ENCODE measurements around the gene WIZ.
"Not testable (repeated sequence)": the region's sequence is repeated elsewhere in the genome, so short reads cannot be mapped to it uniquely, and the experiment has no call there.

WIZ gene

GRCh38 chr19:15397236-15397635, 52.5 kb downstream of the WIZ start:
- no peaks in the 10 kb centered on the region for H3K4me1 Mint-ChIP-seq
- TF ChIP-seq, protein P1, sequence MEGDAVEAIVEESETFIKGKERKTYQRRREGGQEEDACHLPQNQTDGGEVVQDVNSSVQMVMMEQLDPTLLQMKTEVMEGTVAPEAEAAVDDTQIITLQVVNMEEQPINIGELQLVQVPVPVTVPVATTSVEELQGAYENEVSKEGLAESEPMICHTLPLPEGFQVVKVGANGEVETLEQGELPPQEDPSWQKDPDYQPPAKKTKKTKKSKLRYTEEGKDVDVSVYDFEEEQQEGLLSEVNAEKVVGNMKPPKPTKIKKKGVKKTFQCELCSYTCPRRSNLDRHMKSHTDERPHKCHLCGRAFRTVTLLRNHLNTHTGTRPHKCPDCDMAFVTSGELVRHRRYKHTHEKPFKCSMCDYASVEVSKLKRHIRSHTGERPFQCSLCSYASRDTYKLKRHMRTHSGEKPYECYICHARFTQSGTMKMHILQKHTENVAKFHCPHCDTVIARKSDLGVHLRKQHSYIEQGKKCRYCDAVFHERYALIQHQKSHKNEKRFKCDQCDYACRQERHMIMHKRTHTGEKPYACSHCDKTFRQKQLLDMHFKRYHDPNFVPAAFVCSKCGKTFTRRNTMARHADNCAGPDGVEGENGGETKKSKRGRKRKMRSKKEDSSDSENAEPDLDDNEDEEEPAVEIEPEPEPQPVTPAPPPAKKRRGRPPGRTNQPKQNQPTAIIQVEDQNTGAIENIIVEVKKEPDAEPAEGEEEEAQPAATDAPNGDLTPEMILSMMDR (IDR thresholded peaks at IDR 0.05), result no peak
- H3K9me3 Mint-ChIP-seq, result no peaks in the 10 kb centered on the region
- peaks cover 62% of the 10 kb centered on the region for H3K36me3 Mint-ChIP-seq (ENCODE audit: low read depth)
- no peak for DNase-seq
- no peaks in the 10 kb centered on the region for H3K27me3 Mint-ChIP-seq (ENCODE audit: low read depth, poor library complexity)
- H3K27ac Mint-ChIP-seq, result peak overlapping the region; percentile 81
- H3K4me3 Mint-ChIP-seq, result no peak overlapping the region

GRCh38 chr19:15396436-15396835, 53.3 kb downstream of the WIZ start:
- peaks cover 62% of the 10 kb centered on the region for H3K36me3 Mint-ChIP-seq (ENCODE audit: low read depth)
- H3K4me1 Mint-ChIP-seq, result no peaks in the 10 kb centered on the region
- no peak overlapping the region for H3K4me3 Mint-ChIP-seq
- H3K27ac Mint-ChIP-seq, result peak overlapping the region; percentile 46
- H3K9me3 Mint-ChIP-seq, result no peaks in the 10 kb centered on the region
- no peak for DNase-seq
- TF ChIP-seq, protein P1 (IDR thresholded peaks at IDR 0.05), result no peak
- H3K27me3 Mint-ChIP-seq (ENCODE audit: low read depth, poor library complexity), result no peaks in the 10 kb centered on the region

DNA sequence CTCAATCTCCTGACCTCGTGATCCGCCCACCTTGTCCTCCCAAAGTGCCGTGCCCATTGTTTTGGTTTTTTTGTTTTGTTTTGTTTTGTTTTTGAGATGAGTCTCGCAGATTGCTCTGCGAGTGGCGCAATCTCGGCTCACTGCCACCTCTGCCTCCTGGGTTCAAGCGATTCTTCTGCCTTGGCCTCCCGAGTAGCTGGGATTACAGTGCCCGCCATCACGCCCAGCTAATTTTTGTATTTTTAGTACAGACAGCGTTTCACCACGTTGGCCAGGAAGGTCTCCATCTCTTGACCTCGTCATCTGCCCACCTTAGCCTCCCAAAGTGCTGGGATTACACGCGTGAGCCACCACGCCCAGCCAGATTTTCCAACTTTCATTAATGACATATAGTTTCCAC, 54.5 kb downstream of the WIZ start:
- H3K27me3 Mint-ChIP-seq (ENCODE audit: low read depth, poor library complexity); H3K9me3 Mint-ChIP-seq; H3K4me3 Mint-ChIP-seq; DNase-seq; H3K4me1 Mint-ChIP-seq; H3K27ac Mint-ChIP-seq: not testable (repeated sequence)
- H3K36me3 Mint-ChIP-seq (ENCODE audit: low read depth), result peaks cover 61% of the 10 kb centered on the region

DNA sequence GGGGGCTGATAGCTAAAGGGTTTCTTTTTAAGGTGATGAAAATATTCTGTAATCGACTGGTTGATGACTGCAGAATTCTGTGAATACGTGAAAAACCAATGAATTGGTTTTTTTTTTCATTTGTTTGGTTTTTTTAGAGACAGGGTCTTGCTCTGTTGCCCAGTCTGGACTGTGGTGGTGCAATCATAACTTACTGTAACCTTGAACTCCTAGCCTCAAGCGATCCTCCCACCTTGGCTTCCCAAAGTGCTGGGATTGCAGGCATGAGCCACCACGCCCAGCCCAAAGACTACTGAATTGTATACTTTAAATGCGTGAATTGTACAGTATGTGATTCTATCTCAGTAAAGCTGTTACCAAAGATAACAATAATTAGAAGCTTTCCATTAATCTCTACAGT, 55.3 kb downstream of the WIZ start:
- H3K4me3 Mint-ChIP-seq, result no peak overlapping the region
- no peaks in the 10 kb centered on the region for H3K4me1 Mint-ChIP-seq
- DNase-seq, result no peak
- H3K9me3 Mint-ChIP-seq, result no peaks in the 10 kb centered on the region
- H3K36me3 Mint-ChIP-seq (ENCODE audit: low read depth), result peaks cover 68% of the 10 kb centered on the region
- TF ChIP-seq, protein P1 (IDR thresholded peaks at IDR 0.05), result no peak
- H3K27ac Mint-ChIP-seq, result no peak overlapping the region
- H3K27me3 Mint-ChIP-seq (ENCODE audit: low read depth, poor library complexity), result no peaks in the 10 kb centered on the region

DNA sequence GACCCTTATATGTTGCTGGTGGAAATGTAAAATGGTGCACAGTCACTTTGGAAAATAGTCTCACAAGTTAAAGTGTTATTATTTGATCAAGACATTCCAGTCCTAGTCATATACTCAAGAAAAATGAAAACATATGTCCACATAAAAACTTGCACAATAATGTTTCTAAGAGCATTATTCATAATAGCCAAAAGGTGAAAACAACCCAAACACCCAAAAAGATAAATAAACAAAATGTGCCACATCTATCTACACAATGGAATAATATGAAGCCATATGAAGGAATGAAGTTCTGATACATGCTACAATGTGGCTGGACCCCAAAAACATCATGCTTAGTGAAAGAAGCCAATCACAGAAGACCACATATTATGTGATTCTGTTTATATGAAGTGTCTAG, 55.8 kb downstream of the WIZ start:
- Mint-ChIP-seq H3K4me1 (no peaks in the 10 kb centered on the region), H3K4me3 (no peak overlapping the region), H3K27ac (no peak overlapping the region), H3K36me3 (ENCODE audit: low read depth) (peaks cover 73% of the 10 kb centered on the region), H3K27me3 (ENCODE audit: low read depth, poor library complexity) (no peaks in the 10 kb centered on the region), H3K9me3 (no peaks in the 10 kb centered on the region)
- no peak for DNase-seq
- TF ChIP-seq, protein P1 (IDR thresholded peaks at IDR 0.05), result no peak

- H3K4me1 Mint-ChIP-seq, result no peaks in the 10 kb centered on the region
- peaks cover 80% of the 10 kb centered on the region for H3K36me3 Mint-ChIP-seq (ENCODE audit: low read depth)
Measured at GRCh38 chr19:15390814-15391213, 58.9 kb downstream of the WIZ start.

More at GRCh38 chr19:15390814-15391213, 58.9 kb downstream of the WIZ start:
- H3K9me3 Mint-ChIP-seq, result no peaks in the 10 kb centered on the region
- no peak for DNase-seq
- TF ChIP-seq, protein P1 (IDR thresholded peaks at IDR 0.05), result no peak
- peak overlapping the region; percentile 48 for H3K27ac Mint-ChIP-seq
- H3K27me3 Mint-ChIP-seq (ENCODE audit: low read depth, poor library complexity), result no peaks in the 10 kb centered on the region
- H3K4me3 Mint-ChIP-seq, result no peak overlapping the region

All from nephron progenitor cell (in vitro differentiated cells).